Activated CD4-positive, alpha-beta T cell treated with anti-CD3 and anti-CD28 coated beads for 24 hours (primary cell): ENCODE measurements around the gene HIGD1C.
"Not testable (repeated sequence)": the region's sequence is repeated elsewhere in the genome, so short reads cannot be mapped to it uniquely, and the experiment has no call there.

ENCODE experiments used
- DNase-seq, 2 donors: peaks; one replicate each; pipeline ENCODE4 v3.0.0-alpha.2; 2020; ENCODE audit warnings: low read depth in 2 of 2

HIGD1C gene

DNA sequence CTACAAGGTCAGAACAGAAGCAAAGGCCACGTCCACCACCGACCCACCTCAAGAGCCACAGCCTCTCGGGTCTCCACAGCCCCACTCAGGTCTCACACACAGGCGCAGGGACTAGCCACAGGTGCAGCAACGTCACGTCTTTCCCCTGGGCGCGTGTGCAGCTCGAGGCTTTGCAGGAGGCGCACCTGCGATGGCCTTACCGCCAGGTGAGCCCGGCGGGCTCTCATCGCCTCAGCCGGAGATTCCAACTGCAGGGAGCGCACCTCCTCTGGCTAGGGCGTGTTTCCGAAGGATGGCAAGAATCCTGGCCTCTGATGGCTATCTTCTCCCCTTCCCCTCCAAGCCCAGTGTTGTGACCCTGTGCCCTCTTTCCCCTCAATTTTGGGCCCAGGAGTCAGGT lies at the start of gene HIGD1C:
Gene HIGD1C (plus strand): TSS at position 35 of the 400 bp plus-strand sequence. CDS start 1,455 bp downstream, outside the sequence.
- no peak for DNase-seq

DNA sequence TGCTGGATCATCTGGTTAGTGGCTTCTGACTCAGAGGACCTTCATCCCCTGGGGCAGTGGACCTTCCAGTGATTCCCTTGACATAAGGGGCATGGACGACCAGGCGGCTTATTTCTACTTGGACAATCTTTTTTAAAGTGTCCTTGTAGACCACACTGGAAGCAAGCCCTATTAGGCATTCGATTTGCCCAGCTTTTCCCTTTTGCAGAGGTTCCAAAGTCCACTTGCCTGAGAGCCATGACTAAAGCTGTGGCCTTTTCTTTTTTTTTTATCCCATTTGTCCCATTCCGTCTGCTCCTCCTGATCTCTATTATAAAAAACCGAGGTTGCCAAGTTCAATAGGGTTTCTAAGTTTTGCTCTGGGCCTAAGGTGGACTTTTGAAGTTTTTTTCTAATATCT lies 43.9 kb upstream of the HIGD1C start:
- DNase-seq: not testable (repeated sequence)

- not testable (repeated sequence) for DNase-seq
Observed at GRCh38 chr12:50912361-50912760, 40.0 kb upstream of the HIGD1C start.

DNA sequence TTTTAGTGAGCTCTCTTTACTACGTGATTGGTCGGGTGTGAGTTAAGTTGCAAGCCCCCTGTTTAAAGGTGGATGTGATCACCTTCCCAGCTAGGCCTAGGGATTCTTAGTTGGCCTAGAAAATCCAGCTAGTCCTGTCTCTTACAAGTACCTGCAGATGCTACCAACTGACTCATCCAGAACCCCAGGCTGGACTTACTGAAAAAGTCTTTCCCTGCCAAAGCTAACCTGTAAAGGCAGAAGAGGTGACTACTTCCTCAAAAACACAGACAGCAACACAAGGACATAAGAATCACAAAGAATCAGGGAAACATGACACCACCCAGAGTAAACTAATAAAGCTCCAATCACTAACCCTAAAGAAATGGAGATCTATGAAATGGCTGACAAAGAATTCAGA lies 39.1 kb upstream of the HIGD1C start:
- DNase-seq: no peak

GRCh38 chr12:50914872-50915484 lies 37.4 kb upstream of the HIGD1C start:
- no peak for DNase-seq

- no peak for DNase-seq
Observed at GRCh38 chr12:50916292-50916691, 36.1 kb upstream of the HIGD1C start.

GRCh38 chr12:50918584-50919316 lies 33.6 kb upstream of the HIGD1C start:
- DNase-seq: no peak

- DNase-seq: no peak
Observed at GRCh38 chr12:50922820-50923219, 29.5 kb upstream of the HIGD1C start.

GRCh38 chr12:50923361-50924130 lies 28.8 kb upstream of the HIGD1C start:
- DNase-seq: no peak

DNA sequence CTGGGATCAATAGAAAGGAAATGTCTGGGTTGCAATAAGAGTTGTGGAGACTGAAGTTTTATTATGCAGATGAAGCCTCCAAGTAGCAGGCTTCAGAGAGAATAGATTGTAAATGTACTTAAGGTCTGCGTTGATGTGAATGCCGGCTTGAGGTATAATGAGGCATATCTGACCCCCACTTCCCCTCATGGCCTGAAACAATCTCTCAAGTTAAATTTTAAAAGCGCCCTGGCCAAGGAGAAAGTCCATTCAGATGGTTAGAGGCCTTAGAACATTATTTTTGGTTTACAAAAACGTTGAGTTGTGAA lies 28.3 kb upstream of the HIGD1C start:
- no peak for DNase-seq

GRCh38 chr12:50924439-50925341 lies 27.7 kb upstream of the HIGD1C start:
- DNase-seq: no peak

- no peak for DNase-seq
Observed at GRCh38 chr12:50925342-50925651, 27.0 kb upstream of the HIGD1C start.

GRCh38 chr12:50925920-50926319 lies 26.4 kb upstream of the HIGD1C start:
- DNase-seq: no peak

DNA sequence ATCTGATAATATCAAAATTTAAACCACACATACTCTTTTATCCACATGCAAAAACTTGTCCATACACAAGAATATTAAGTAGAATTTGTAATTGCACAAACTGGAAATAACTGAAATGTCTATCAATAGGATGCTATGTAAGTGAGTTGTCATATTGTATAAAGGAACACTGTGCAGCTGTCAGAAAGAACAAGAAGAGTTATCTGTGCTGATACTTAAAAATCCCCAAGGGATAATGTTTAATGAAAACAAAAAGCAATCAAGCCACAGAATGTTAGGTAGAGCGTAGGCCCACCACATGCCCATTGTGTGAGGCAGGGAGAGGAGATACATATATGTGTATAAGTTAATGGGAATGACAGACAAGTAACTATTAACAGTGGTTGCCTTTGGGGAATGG lies 25.9 kb upstream of the HIGD1C start:
- DNase-seq: no peak

GRCh38 chr12:50926932-50927331 lies 25.4 kb upstream of the HIGD1C start:
- not testable (repeated sequence) for DNase-seq

- DNase-seq: no peak
Observed at GRCh38 chr12:50927356-50927755, 25.0 kb upstream of the HIGD1C start.

DNA sequence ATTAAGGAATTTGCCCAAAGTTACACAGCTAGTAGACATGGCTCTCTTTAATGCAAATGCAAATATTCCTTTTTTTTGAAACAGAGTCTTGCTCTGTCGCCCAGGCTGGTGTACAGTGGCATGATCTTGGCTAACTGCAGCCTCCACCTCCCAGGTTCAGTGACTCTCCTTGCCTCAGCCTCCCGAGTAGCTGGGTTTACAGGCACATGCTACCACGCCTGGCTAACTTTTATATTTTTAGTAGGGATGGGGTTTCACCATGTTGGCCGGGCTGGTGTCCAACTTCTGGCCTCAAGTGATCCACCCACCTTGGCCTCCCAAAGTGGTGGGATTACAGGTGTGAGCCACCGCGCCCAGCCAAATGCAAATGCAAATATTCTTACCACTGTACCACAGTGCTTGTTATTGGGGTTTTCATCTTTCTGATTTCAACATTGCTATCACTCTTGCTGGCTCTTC lies 24.5 kb upstream of the HIGD1C start:
- DNase-seq: no peak

DNA sequence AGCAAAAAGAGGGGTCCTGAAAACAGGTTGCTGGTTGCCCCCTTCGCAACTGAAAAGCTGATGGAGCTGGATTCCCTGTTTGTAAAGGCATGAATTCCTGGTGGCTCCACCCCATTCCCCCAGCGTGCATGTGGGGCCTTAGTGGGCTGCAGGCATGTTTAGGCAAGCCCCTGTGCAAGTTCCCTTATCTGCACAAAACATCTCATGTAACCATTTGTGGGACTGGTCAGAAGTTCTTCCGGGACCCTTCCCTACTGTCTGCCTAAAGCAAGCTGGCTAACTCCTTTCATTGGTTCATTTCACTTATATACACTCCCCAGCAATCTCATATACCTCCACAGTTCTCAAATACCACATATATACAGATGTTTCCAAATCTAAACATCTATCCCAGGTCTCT lies 24.0 kb upstream of the HIGD1C start:
- no peak for DNase-seq

GRCh38 chr12:50929831-50930230 lies 22.5 kb upstream of the HIGD1C start:
- no peak for DNase-seq

GRCh38 chr12:50930477-50930876 lies 21.9 kb upstream of the HIGD1C start:
- not testable (repeated sequence) for DNase-seq

DNA sequence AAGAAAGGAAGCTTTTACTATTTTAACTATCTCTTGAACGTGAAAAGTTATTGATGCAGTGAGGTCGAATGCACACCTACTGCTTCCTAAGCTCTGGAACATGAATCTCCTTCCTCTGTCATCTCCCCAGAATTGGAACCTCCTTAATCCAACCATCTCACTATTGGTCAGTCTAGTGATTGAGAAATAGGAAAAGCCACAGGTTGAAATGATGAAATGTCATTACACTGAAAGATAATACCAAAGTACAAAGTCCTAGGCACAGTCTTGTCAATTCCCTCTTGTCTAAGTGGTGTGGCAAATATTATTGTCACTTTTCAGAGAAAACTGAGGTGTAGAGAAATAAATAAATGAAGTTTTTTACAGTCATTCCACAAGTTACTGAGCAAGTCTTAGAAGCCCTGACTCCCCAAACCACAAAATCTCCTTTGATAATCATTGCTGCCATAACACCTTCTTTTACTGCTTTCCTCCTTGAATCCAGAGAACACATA lies 19.5 kb upstream of the HIGD1C start:
- no peak for DNase-seq
